B cell (primary cell): ENCODE data around the gene TFF1. TPM values are rescaled to one million over a fixed set of nuclear protein-coding genes. Genes with fewer than 3 reads are reported as not detected.

Experiments used
- ATAC-seq: fragments of 200-7000 bp; cut with Tn5 transposase; one replicate; pipeline ENCODE4 v1.10.0; 2021; ENCODE audit warnings: low read depth, mild to moderate bottlenecking, moderate number of reproducible peaks, moderate library complexity
- CTCF ChIA-PET: fragments of 350-600 bp; sonication (Branson Sonifier 250); formaldehyde crosslinking; loops from one replicate; lab custom pipeline; 2021; ENCODE audit warnings: antibody characterized with exemption, inconsistent platforms; lab: Charles Lee
- POLR2A ChIA-PET: fragments of 350-600 bp; sonication (Branson Sonifier 250); formaldehyde crosslinking; loops from one replicate; lab custom pipeline; 2021; ENCODE audit warnings: antibody characterized with exemption; lab: Charles Lee
- DNase-seq: peaks from one replicate; pipeline ENCODE4 v3.0.0; 2013
- H2AFZ ChIP-seq: 2 replicates; pipeline ENCODE4 v1.6.1; 2012; ENCODE audit warnings: mild to moderate bottlenecking, low read depth, low read length; ENCODE audit not compliant: insufficient read depth, poor library complexity, severe bottlenecking
- H3K27ac ChIP-seq, 2 donors: 1 replicate in 1 of 2; 2 replicates in 1 of 2; pipeline ENCODE4 v1.5.1; 2012 to 2013; ENCODE audit warnings: low read length in 2 of 2, mild to moderate bottlenecking in 2 of 2, moderate library complexity in 1 of 2
- H3K27me3 ChIP-seq, 4 experiments: fragments of 200-600 bp in 1 of 4; sonication (generic) in 1 of 4; replicated peaks in 1 of 4; 1 replicate in 2 of 4; 2 replicates in 2 of 4; pipeline versions ENCODE4 v1.6.1 to v1.7.0; 2013 to 2016; ENCODE audit warnings: low read length in 3 of 4, mild to moderate bottlenecking in 2 of 4, mixed read lengths in 1 of 4, moderate library complexity in 1 of 4; ENCODE audit not compliant: insufficient read depth in 4 of 4, control insufficient read depth in 3 of 4; ENCODE audit errors: control extremely low read depth in 1 of 4
- H3K36me3 ChIP-seq, 2 experiments: replicated peaks in 1 of 2; 1 replicate in 1 of 2; 2 replicates in 1 of 2; pipeline versions ENCODE4 v1.6.1 to v1.7.1; 2013; ENCODE audit warnings: low read length in 1 of 2; ENCODE audit not compliant: insufficient read depth in 2 of 2, control insufficient read depth in 1 of 2; ENCODE audit errors: control extremely low read depth in 1 of 2, extremely low read depth in 1 of 2
- H3K4me1 ChIP-seq, 2 donors: fragments of 200-600 bp in 1 of 2; sonication (generic) in 1 of 2; 1 replicate in 1 of 2; 2 replicates in 1 of 2; pipeline versions ENCODE4 v1.5.1 to v1.6.1; 2013 to 2017; ENCODE audit warnings: low read length in 2 of 2; ENCODE audit not compliant: control insufficient read depth in 2 of 2, insufficient read depth in 2 of 2
- H3K4me2 ChIP-seq: replicated peaks from 2 replicates; pipeline ENCODE3; 2012; ENCODE audit warnings: mild to moderate bottlenecking, low read depth, low read length; ENCODE audit not compliant: poor library complexity, severe bottlenecking
- H3K4me3 ChIP-seq, 5 experiments: fragments of 200-600 bp in 1 of 5; sonication (generic) in 1 of 5; 1 replicate in 3 of 5; 2 replicates in 2 of 5; pipeline versions ENCODE4 v1.5.1 to v1.7.0; 2011 to 2016; ENCODE audit warnings: low read length in 4 of 5, mild to moderate bottlenecking in 4 of 5, low read depth in 2 of 5, control low read depth in 1 of 5, moderate library complexity in 1 of 5; ENCODE audit not compliant: insufficient read depth in 1 of 5; ENCODE audit errors: control extremely low read depth in 1 of 5, extremely low read depth in 1 of 5
- H3K79me2 ChIP-seq: fragments of 200-600 bp; sonication (generic); one replicate; pipeline ENCODE4 v1.6.0; 2016; ENCODE audit warnings: low read length; ENCODE audit not compliant: control insufficient read depth, insufficient read depth
- H3K9ac ChIP-seq: fragments of 200-600 bp; sonication (generic); 2 replicates; pipeline ENCODE4 v1.6.1; 2017; ENCODE audit warnings: mild to moderate bottlenecking, low read length, moderate library complexity
- H3K9me3 ChIP-seq, 3 donors: one replicate each; pipeline versions ENCODE4 v1.6.1 to v1.7.1; 2013; ENCODE audit warnings: low read length in 2 of 3; ENCODE audit not compliant: control insufficient read depth in 2 of 3, insufficient read depth in 1 of 3; ENCODE audit errors: control extremely low read depth in 1 of 3
- H4K20me1 ChIP-seq: 2 replicates; pipeline ENCODE4 v1.6.0; 2012; ENCODE audit warnings: mild to moderate bottlenecking, low read length; ENCODE audit not compliant: insufficient read depth, control insufficient read depth, poor library complexity, severe bottlenecking
- H3K27ac Mint-ChIP-seq: one replicate; pipeline ENCODE4 v1.8.0; 2021; ENCODE audit warnings: mixed read lengths
- H3K27me3 Mint-ChIP-seq: one replicate; pipeline ENCODE4 v1.8.0; 2021; ENCODE audit warnings: mixed read lengths
- H3K4me1 Mint-ChIP-seq: one replicate; pipeline ENCODE4 v1.8.0; 2021; ENCODE audit warnings: mixed read lengths
- H3K4me3 Mint-ChIP-seq: one replicate; pipeline ENCODE4 v1.8.0; 2021; ENCODE audit warnings: mixed read lengths
- H3K9me3 Mint-ChIP-seq: one replicate; pipeline ENCODE4 v1.8.0; 2022; ENCODE audit warnings: mixed read lengths; ENCODE audit not compliant: insufficient read depth
- EZH2 ChIP-seq: IDR thresholded peaks from 2 replicates; pipeline ENCODE4 v1.6.1; 2012; ENCODE audit warnings: borderline replicate concordance, low read depth, mild to moderate bottlenecking, moderate library complexity, low read length; ENCODE audit not compliant: insufficient read depth, poor library complexity, severe bottlenecking
- WGBS: methylation state at CpG from one replicate; pipeline ENCODE4 v1.1.5; 2013; ENCODE audit warnings: missing lambda C conversion rate; ENCODE audit not compliant: insufficient coverage; 5-methylcytosine and 5-hydroxymethylcytosine counted together
- intact Hi-C: fragments of 100-400 bp; cut with micrococcal nuclease; formaldehyde crosslinking; loops from one replicate; pipeline ENCODE4 v1.10.0; 2022
- polyA plus RNA-seq: library from polyadenylated mRNA; depleted of rRNA; stranded (reverse); fragments of >200 nt; gene quantifications from 2 replicates; pipeline ENCODE4 v1.2.3, GENCODE V29; 2012
- total RNA-seq, 2 donors: library from RNA; stranded (reverse); fragments of 120-200 nt in 1 of 2; gene quantifications; 1 replicate in 1 of 2; 2 replicates in 1 of 2; pipeline versions ENCODE4 v1.2.3 to v1.2.4, GENCODE V29; 2013 to 2022
- TF ChIP-seq, protein P1 (sequence below): fragments of 200-600 bp; IDR thresholded peaks from one replicate; pipeline ENCODE4 v1.8.0; 2022; ENCODE audit warnings: antibody characterized with exemption, mild to moderate bottlenecking

The TFF1 gene
- total and polyA plus RNA-seq, 2 donors (not counting 1 experiment from before 2014, with no cell fraction given), result not detected

DNA sequence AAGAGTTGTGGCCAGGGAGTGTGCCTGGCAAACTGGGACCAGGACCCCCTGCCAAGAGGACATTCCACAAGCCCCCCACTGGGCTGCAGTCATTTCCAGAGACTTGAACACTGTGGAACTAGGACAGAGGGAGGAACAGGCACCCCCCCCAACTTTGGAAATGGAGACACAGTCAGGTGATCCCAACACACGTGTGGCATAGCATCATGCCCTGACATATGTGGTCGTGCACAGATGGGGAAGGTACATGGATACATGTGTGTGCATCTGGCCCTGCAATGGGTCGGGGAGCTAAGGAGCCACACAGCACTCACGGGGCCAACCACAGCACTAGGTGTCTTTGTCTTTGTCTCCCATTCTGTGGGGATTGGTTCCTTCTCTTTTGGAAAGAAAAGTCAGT, 44.5 kb downstream of the TFF1 start:
- intact Hi-C loops, result no loop called here
- TF ChIP-seq, protein P1, sequence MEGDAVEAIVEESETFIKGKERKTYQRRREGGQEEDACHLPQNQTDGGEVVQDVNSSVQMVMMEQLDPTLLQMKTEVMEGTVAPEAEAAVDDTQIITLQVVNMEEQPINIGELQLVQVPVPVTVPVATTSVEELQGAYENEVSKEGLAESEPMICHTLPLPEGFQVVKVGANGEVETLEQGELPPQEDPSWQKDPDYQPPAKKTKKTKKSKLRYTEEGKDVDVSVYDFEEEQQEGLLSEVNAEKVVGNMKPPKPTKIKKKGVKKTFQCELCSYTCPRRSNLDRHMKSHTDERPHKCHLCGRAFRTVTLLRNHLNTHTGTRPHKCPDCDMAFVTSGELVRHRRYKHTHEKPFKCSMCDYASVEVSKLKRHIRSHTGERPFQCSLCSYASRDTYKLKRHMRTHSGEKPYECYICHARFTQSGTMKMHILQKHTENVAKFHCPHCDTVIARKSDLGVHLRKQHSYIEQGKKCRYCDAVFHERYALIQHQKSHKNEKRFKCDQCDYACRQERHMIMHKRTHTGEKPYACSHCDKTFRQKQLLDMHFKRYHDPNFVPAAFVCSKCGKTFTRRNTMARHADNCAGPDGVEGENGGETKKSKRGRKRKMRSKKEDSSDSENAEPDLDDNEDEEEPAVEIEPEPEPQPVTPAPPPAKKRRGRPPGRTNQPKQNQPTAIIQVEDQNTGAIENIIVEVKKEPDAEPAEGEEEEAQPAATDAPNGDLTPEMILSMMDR, result no peak
- Histone ChIP-seq H4K20me1 (no peaks in the 10 kb centered on the region), H3K4me1 (peaks cover 12 to 16% of the 10 kb centered on the region in 2 donors), H3K27me3 (peaks cover 0 to 16% (median 5%) of the 10 kb centered on the region in 4 experiments), H3K9me3 (no peaks in the 10 kb centered on the region), H3K36me3 (no peaks in the 10 kb centered on the region), H2AFZ (no peak overlapping the region), H3K4me3 (no peak overlapping the region), H3K9ac (no peak overlapping the region), H3K79me2 (no peaks in the 10 kb centered on the region), H3K4me2 (no peak overlapping the region), H3K27ac (no peak overlapping the region)
- H3K4me3 Mint-ChIP-seq, result no peak overlapping the region
- 72% methylated on average over 4 of the region's 4 CpGs for WGBS
- DNase-seq (no peak), ATAC-seq (no peak)
- POLR2A ChIA-PET, result no interaction called here
- CTCF ChIA-PET, result interaction anchor here (0.5 kb wide), 1 partner anchor 493 kb away, joined by 4 read pairs; no protein-coding TSS in a partner anchor
- H3K27me3 Mint-ChIP-seq, result peaks cover 31% of the 10 kb centered on the region
- no peak overlapping the region for H3K27ac Mint-ChIP-seq
- H3K4me1 Mint-ChIP-seq, result peaks cover 15% of the 10 kb centered on the region
- no peaks in the 10 kb centered on the region for H3K9me3 Mint-ChIP-seq

DNA sequence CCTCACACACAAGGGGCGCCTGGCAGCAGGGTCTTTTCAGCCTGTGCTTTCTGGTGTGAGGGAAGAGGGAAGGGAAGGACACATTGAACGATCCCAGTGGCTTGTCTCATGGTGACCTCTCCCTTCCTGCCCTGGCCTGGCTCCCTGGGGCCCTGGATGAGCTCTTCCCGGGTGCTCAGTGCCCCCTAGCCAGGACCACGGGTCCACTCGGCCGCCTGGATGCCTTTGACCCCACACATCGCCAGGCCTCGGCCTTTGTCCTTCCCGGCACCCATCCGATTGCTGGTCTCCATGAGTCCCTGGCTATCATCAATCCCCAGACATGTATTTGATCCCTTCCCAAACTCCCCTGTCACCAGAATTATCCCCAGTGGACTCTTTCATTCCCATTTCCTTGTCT, 45.1 kb downstream of the TFF1 start:
- Histone ChIP-seq H3K27me3 (peaks cover 0 to 16% (median 5%) of the 10 kb centered on the region in 4 experiments), H3K79me2 (no peaks in the 10 kb centered on the region), H3K4me1 (peaks cover 12 to 16% of the 10 kb centered on the region in 2 donors), H3K4me3 (no peak overlapping the region), H3K9ac (no peak overlapping the region), H3K27ac (no peak overlapping the region), H2AFZ (no peak overlapping the region), H4K20me1 (no peaks in the 10 kb centered on the region), H3K4me2 (no peak overlapping the region), H3K36me3 (no peaks in the 10 kb centered on the region), H3K9me3 (no peaks in the 10 kb centered on the region)
- Mint-ChIP-seq H3K9me3 (no peaks in the 10 kb centered on the region), H3K27ac (no peak overlapping the region), H3K4me3 (no peak overlapping the region), H3K27me3 (peaks cover 31% of the 10 kb centered on the region), H3K4me1 (peaks cover 15% of the 10 kb centered on the region)
- POLR2A ChIA-PET, result no interaction called here
- WGBS, result 93% methylated on average over 10 of the region's 10 CpGs
- ATAC-seq (no peak), DNase-seq (no peak)
- intact Hi-C loops, result no loop called here
- TF ChIP-seq, protein P1, result no peak
- no peak for TF ChIP-seq EZH2
- CTCF ChIA-PET, result no interaction called here
